IMR-90 (cell line): Measurements from ENCODE around the gene RSU1. TPM values are rescaled to one million over a fixed set of nuclear protein-coding genes. Genes with fewer than 3 reads are reported as not detected.

Experiments used
- ATAC-seq: fragments of 200-7000 bp; cut with Tn5 transposase; 2 replicates; pipeline ENCODE4 v1.9.1; 2020; ENCODE audit warnings: low read depth, mild to moderate bottlenecking, moderate library complexity
- BruUV-seq: library from RNA; stranded (reverse); fragments of 400-500 nt; replicated peaks from 2 replicates; lab custom pipeline; 2021; lab: Mats Ljungman, UMichigan
- CTCF ChIA-PET: fragments of 300-600 bp; formaldehyde crosslinking; extraction: SDS; loops from one replicate; lab custom pipeline; 2021; ENCODE audit warnings: antibody characterized with exemption; lab: Yijun Ruan, JAX
- POLR2A ChIA-PET: fragments of 300-600 bp; sonication (Branson Sonifier 250); formaldehyde crosslinking; loops from one replicate; lab custom pipeline; 2022; ENCODE audit warnings: antibody characterized with exemption; ENCODE audit not compliant: unreplicated experiment; lab: Charles Lee
- DNase-seq: peaks from one replicate; pipeline ENCODE4 v3.0.0; 2013
- H2AFZ ChIP-seq: replicated peaks from 2 replicates; pipeline ENCODE3; 2013; ENCODE audit warnings: low read length, mild to moderate bottlenecking; ENCODE audit not compliant: poor library complexity
- H2AK5ac ChIP-seq: 2 replicates; pipeline ENCODE4 v1.6.1; 2013; ENCODE audit warnings: low read depth, low read length, inconsistent platforms
- H2AK9ac ChIP-seq: replicated peaks from 2 replicates; pipeline ENCODE3; 2013; ENCODE audit warnings: mild to moderate bottlenecking, low read depth, low read length, moderate library complexity; ENCODE audit not compliant: poor library complexity
- H2BK120ac ChIP-seq: 2 replicates; pipeline ENCODE4 v1.6.1; 2013; ENCODE audit warnings: low read depth, low read length, inconsistent platforms
- H2BK15ac ChIP-seq: 3 replicates; pipeline ENCODE4 v1.6.1; 2013; ENCODE audit warnings: low read depth, low read length, inconsistent platforms
- H2BK20ac ChIP-seq: 2 replicates; pipeline ENCODE4 v1.6.1; 2013; ENCODE audit warnings: low read depth, mild to moderate bottlenecking, inconsistent platforms, low read length, moderate library complexity
- H2BK5ac ChIP-seq: 2 replicates; pipeline ENCODE4 v1.6.1; 2013; ENCODE audit warnings: mild to moderate bottlenecking, low read depth, low read length, inconsistent platforms; ENCODE audit not compliant: poor library complexity, severe bottlenecking
- H3K14ac ChIP-seq: replicated peaks from 2 replicates; pipeline ENCODE4 v1.6.1; 2013; ENCODE audit warnings: low read depth, low read length, inconsistent platforms
- H3K18ac ChIP-seq: 2 replicates; pipeline ENCODE4 v1.6.1; 2013; ENCODE audit warnings: low read depth, low read length, control low read depth
- H3K23ac ChIP-seq: 2 replicates; pipeline ENCODE4 v1.6.1; 2013; ENCODE audit warnings: low read depth, low read length, inconsistent platforms
- H3K27ac ChIP-seq: 2 replicates; pipeline ENCODE4 v1.5.1; 2013; ENCODE audit warnings: mild to moderate bottlenecking, control low read depth, low read length; ENCODE audit not compliant: insufficient read depth
- H3K27me3 ChIP-seq: 2 replicates; pipeline ENCODE4 v1.6.1; 2013; ENCODE audit warnings: low read length; ENCODE audit not compliant: control insufficient read depth, insufficient read depth
- H3K36me3 ChIP-seq: 2 replicates; pipeline ENCODE4 v1.6.1; 2013; ENCODE audit warnings: low read length, mixed read lengths; ENCODE audit not compliant: control insufficient read depth, insufficient read depth
- H3K4ac ChIP-seq: 2 replicates; pipeline ENCODE4 v1.6.1; 2013; ENCODE audit warnings: low read depth, low read length, inconsistent platforms
- H3K4me1 ChIP-seq: 2 replicates; pipeline ENCODE4 v1.6.1; 2013; ENCODE audit warnings: low read length, mixed read lengths; ENCODE audit not compliant: control insufficient read depth, insufficient read depth
- H3K4me2 ChIP-seq: 2 replicates; pipeline ENCODE4 v1.6.1; 2013; ENCODE audit warnings: low read depth, mild to moderate bottlenecking, control low read depth, low read length, moderate library complexity
- H3K4me3 ChIP-seq: 2 replicates; pipeline ENCODE4 v1.5.1; 2013; ENCODE audit warnings: low read depth, mild to moderate bottlenecking, control low read depth, low read length, moderate library complexity; ENCODE audit not compliant: insufficient read depth
- H3K56ac ChIP-seq: 2 replicates; pipeline ENCODE4 v1.6.1; 2013; ENCODE audit warnings: low read length, inconsistent platforms; ENCODE audit not compliant: insufficient read depth; ENCODE audit errors: extremely low read depth
- H3K79me1 ChIP-seq, 2 experiments: 2 replicates each; pipeline ENCODE4 v1.6.1; 2013; ENCODE audit warnings: low read length in 2 of 2, inconsistent platforms in 1 of 2, low read depth in 1 of 2
- H3K9ac ChIP-seq: 2 replicates; pipeline ENCODE4 v1.6.1; 2013; ENCODE audit warnings: low read depth, low read length, control low read depth
- H3K9me1 ChIP-seq: 2 replicates; pipeline ENCODE4 v1.6.1; 2013; ENCODE audit warnings: low read length, inconsistent platforms; ENCODE audit not compliant: insufficient read depth
- H3K9me3 ChIP-seq: 2 replicates; pipeline ENCODE4 v1.6.1; 2013; ENCODE audit warnings: low read length; ENCODE audit not compliant: control insufficient read depth, insufficient read depth
- H4K20me1 ChIP-seq: 2 replicates; pipeline ENCODE4 v1.6.1; 2013; ENCODE audit warnings: low read length, inconsistent platforms; ENCODE audit not compliant: insufficient read depth
- H4K5ac ChIP-seq: 2 replicates; pipeline ENCODE4 v1.6.1; 2013; ENCODE audit warnings: mild to moderate bottlenecking, low read depth, low read length, control low read depth
- H4K8ac ChIP-seq, 2 experiments: 2 replicates each; pipeline ENCODE4 v1.6.1; 2013; ENCODE audit warnings: low read depth in 2 of 2, low read length in 2 of 2, control low read depth in 1 of 2, inconsistent platforms in 1 of 2
- H4K91ac ChIP-seq: 2 replicates; pipeline ENCODE4 v1.6.1; 2013; ENCODE audit warnings: low read depth, low read length, inconsistent platforms; ENCODE audit not compliant: insufficient read depth
- CEBPB ChIP-seq: IDR thresholded peaks from 2 replicates; pipeline ENCODE4 v1.6.1; 2012; ENCODE audit warnings: low read depth, low read length, improper control_type of control experiment
- CHD1 ChIP-seq: IDR thresholded peaks from 2 replicates; pipeline ENCODE4 v1.6.1; 2012; ENCODE audit warnings: low read depth, low read length, improper control_type of control experiment
- CTCF ChIP-seq: conservative IDR thresholded peaks from 2 replicates; pipeline ENCODE4 v1.5.1; 2012; ENCODE audit warnings: mild to moderate bottlenecking, low read depth, low read length, improper control_type of control experiment
- FOS ChIP-seq: fragments of 150-350 bp; IDR thresholded peaks from 2 replicates; pipeline ENCODE4 v1.6.1; 2016; ENCODE audit warnings: low read depth, low read length
- MAFK ChIP-seq: IDR thresholded peaks from 2 replicates; pipeline ENCODE4 v1.6.1; 2012; ENCODE audit warnings: low read depth, low read length, improper control_type of control experiment
- NFE2L2 ChIP-seq: fragments of 150-350 bp; IDR thresholded peaks from 2 replicates; pipeline ENCODE4 v1.6.1; 2016; ENCODE audit warnings: low read depth, mild to moderate bottlenecking, low read length
- WGBS, 2 experiments: methylation state at CpG; one replicate each; pipeline versions ENCODE4 v1.1.5 to v1.1.7; 2013; ENCODE audit warnings: missing lambda C conversion rate in 2 of 2; ENCODE audit not compliant: insufficient read length in 1 of 2; ENCODE audit errors: extremely low coverage in 2 of 2; 5-methylcytosine and 5-hydroxymethylcytosine counted together
- dilution Hi-C: fragments of 300-500 bp; cut with HindIII; formaldehyde crosslinking; loops from one replicate; pipeline ENCODE4 v1.14.3; 2018; ENCODE audit warnings: low sequenced_read_pairs; ENCODE audit not compliant: unreplicated experiment
- in situ Hi-C: fragments of 300-500 bp; cut with MboI; formaldehyde crosslinking; loops from 3 replicates; pipeline ENCODE4 v1.14.3; 2019; ENCODE audit warnings: low sequenced_read_pairs, inconsistent platforms, mixed read lengths
- intact Hi-C: fragments of 100-400 bp; cut with micrococcal nuclease; formaldehyde crosslinking; loops from 2 replicates; pipeline ENCODE4 v1.10.0; 2022
- polyA plus RNA-seq, 3 experiments: library from polyadenylated mRNA; depleted of rRNA; stranded (reverse); fragments of >200 nt; gene quantifications; 2 replicates each; pipeline ENCODE4 v1.2.3, GENCODE V29; 2012; ENCODE audit warnings: low replicate concordance in 1 of 3
- total RNA-seq: library from RNA; depleted of rRNA; stranded (reverse); fragments of >200 nt; gene quantifications from 2 replicates; pipeline ENCODE4 v1.2.3, GENCODE V29; 2012
- TF ChIP-seq, protein P1 (sequence below): fragments of 150-350 bp; IDR thresholded peaks from 2 replicates; pipeline ENCODE4 v1.6.1; 2016; ENCODE audit warnings: low read depth, mild to moderate bottlenecking, low read length, moderate library complexity, borderline replicate concordance

RSU1 gene
- total and polyA plus RNA-seq, 2 of the 4 experiments (the other 2 are of a cell fraction) = 134 to 148 TPM

GRCh38 chr10:16761300-16761699 lies 55.9 kb downstream of the RSU1 start:
- Histone ChIP-seq H2BK15ac (no peak overlapping the region), H3K9me1 (peaks cover 4% of the 10 kb centered on the region; the same call in 1 of the 2 replicates), H2BK120ac (no peak overlapping the region), H3K27ac (no peak overlapping the region), H4K91ac (no peak overlapping the region), H3K4me3 (no peak overlapping the region), H3K18ac (no peak overlapping the region), H4K5ac (no peak overlapping the region), H3K4me2 (no peak overlapping the region), H3K14ac (no peak overlapping the region), H2BK20ac (no peak overlapping the region), H3K4me1 (peaks cover 1% of the 10 kb centered on the region; the same call in 1 of the 2 replicates), H4K8ac (no peak overlapping the region), H2AK5ac (no peak overlapping the region), H2AK9ac (no peak overlapping the region), H3K79me1 (peaks cover 30 to 47% of the 10 kb centered on the region in 2 experiments), H2BK5ac (no peak overlapping the region), H3K27me3 (no peaks in the 10 kb centered on the region), H3K9me3 (no peaks in the 10 kb centered on the region), H3K36me3 (peaks cover 5% of the 10 kb centered on the region), H4K20me1 (peaks cover 12% of the 10 kb centered on the region), H2AFZ (no peak overlapping the region), H3K56ac (no peak overlapping the region), H3K23ac (no peak overlapping the region), H3K9ac (no peak overlapping the region), H3K4ac (no peak overlapping the region)
- dilution Hi-C loops (no loop called here), intact Hi-C loops (no loop called here), in situ Hi-C loops (no loop called here)
- ATAC-seq (no peak), DNase-seq (no peak)
- 100% methylated on average over 1 of the region's 8 CpGs; no CpG with 5 or more reads in 1 of the 2 experiments for WGBS, 2 experiments
- ChIA-PET POLR2A (interaction anchor here (0.6 kb wide), 1 partner anchor 1898 kb away, joined by 14 read pairs; no protein-coding TSS in a partner anchor), CTCF (no interaction called here)
- TF ChIP-seq CTCF (no peak), MAFK (no peak), CEBPB (no peak), FOS (no peak), CHD1 (no peak), NFE2L2 (no peak)
- TF ChIP-seq, protein P1, sequence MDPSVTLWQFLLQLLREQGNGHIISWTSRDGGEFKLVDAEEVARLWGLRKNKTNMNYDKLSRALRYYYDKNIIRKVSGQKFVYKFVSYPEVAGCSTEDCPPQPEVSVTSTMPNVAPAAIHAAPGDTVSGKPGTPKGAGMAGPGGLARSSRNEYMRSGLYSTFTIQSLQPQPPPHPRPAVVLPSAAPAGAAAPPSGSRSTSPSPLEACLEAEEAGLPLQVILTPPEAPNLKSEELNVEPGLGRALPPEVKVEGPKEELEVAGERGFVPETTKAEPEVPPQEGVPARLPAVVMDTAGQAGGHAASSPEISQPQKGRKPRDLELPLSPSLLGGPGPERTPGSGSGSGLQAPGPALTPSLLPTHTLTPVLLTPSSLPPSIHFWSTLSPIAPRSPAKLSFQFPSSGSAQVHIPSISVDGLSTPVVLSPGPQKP = no peak
- BruUV-seq = no TSS peak
